Hematopoietic multipotent progenitor cell treated with erythropoietin and hydrocortisone succinate and interleukin-3 and kit ligand, for 15 days (in vitro differentiated cells): ENCODE data around the gene KIAA0319L.

ENCODE experiments used
- DNase-seq: peaks from one replicate; pipeline ENCODE4 v3.0.0-alpha.2; 2015; ENCODE audit warnings: low spot score

The KIAA0319L gene

GRCh38 chr1:35443768-35444518 is 113.3 kb downstream of the KIAA0319L start:
- DNase-seq, result no peak

- no peak for DNase-seq
Measured at GRCh38 chr1:35442734-35443133, 114.5 kb downstream of the KIAA0319L start.

DNA sequence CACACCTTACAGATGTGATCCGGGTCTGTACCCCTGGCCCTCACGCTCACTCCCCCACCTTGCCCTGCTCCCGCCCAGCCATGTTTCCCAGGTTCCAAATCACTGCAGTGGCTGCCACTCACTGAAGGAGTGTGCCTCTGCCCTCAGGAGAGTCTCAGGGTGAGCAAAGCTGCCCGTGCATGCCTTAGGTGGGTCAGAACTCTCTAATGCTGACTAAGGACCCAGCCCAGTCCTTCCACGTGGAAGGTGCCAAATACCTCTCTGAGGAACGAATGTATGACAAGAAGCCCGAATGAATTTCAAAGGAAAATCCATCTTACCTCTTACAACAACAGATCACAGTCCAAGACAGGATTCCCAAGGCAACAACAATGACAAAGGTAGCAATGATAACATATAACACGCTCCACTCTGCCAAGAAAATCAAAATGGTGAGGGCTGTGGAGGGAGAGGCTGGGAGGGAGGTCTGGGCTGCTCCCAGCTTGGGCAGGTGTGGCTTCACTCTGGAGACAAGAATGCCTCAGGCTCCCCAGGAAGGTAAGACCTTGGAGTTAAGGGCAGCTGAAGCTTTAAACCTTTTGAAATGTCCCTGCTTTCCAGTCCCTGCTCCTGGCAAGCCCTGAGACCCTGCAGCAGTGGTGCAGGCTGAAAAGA is 115.2 kb downstream of the KIAA0319L start:
- DNase-seq, result no peak

- DNase-seq, result no peak
Measured at GRCh38 chr1:35439626-35440025, 117.6 kb downstream of the KIAA0319L start.

DNA sequence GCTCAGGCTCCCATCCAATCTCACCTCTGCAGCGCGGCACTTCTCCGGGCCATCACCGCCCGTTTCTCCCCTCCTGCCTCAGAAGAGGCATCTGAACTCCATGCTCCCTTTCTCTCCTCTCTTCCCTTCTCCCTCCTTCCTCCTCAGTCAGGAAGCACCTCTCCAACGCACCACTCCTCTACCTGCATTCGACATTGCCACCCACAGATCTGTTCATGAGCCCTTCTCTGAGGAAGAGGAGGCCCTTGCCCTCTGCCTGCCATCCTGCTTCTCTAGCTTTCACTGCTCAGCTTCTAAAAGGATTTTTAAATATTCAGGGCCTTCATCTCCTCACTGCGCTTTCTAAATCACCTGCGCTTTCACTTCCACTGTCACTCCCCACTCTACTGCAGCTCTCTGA is 120.0 kb downstream of the KIAA0319L start:
- no peak for DNase-seq

DNA sequence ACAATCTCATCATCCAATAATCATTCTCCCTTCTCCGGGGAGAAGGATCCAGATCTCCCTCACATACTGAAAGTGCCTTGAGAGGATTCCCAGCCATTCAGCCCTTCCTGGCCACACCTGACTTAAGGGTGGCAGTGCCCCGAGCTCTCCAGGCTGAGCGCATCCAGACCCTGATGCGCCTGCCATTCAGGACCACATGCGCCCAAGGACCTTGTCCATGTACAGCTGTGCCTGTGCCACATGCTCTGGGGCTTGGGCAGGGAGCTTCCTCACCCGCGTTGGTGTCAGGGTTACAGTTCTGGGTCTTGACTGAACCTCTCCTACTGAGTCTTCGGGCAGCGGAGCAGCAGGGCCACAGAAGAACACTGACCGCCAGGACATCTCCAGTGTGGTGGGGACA is 121.1 kb downstream of the KIAA0319L start:
- DNase-seq, result no peak

DNA sequence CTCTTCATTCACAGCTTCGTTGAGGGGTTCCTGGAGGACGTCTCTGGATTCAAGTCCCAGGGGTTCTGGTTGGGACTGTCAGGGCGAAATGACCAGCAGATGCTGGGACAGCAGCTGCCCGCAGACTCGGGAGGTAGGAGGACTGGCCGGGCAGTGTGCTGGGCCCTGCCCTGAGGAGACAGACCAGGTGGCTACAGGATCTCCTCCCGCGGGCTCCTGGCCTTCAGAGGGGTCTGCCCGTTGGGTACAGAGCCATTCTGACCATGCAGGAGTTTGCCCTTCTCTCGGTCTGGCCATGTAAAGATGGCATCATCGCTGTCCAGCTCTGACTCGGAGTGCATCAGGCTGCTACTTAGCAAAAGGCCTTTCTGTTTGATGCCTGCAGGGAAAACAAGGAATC is 122.5 kb downstream of the KIAA0319L start:
- DNase-seq, result no peak

DNA sequence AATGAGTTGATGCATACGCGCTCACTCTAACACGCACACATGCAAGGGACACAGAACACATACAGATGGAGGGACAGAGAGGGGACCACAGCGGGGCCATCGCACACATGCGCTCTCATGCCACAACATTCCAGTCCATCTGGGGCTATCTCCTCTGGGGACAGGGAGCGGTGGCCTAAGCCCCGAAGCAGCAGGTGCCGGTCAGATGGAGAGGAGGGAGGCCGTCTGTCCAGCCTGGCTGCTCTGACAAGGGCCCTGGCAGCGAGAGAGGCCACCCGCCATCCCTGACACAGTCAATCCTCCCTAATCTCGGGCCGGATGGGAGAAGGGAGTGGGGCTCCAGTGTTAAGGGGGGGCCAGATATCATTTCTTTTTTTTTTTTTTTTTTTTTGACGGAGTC is 123.5 kb downstream of the KIAA0319L start:
- no peak for DNase-seq

DNA sequence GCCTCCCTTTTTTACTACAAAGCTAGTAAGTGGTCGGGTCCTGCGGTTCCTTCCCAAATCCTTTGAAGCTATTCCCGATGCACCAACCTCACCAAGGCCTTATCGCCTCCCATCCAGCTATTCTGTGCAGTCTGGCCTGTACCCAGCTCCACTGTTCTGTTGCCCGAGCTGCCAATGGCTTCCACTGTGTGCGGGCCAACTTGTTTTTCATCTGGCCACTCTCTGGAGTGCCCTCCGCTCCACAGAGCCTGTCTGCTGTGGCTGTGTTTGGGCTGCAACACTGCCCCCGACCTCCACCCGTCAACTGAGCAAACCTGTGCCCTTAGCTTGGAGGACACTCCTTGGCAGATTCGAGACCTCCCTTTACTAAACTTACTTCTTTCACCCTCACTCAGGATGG is 125.0 kb downstream of the KIAA0319L start:
- no peak for DNase-seq

DNA sequence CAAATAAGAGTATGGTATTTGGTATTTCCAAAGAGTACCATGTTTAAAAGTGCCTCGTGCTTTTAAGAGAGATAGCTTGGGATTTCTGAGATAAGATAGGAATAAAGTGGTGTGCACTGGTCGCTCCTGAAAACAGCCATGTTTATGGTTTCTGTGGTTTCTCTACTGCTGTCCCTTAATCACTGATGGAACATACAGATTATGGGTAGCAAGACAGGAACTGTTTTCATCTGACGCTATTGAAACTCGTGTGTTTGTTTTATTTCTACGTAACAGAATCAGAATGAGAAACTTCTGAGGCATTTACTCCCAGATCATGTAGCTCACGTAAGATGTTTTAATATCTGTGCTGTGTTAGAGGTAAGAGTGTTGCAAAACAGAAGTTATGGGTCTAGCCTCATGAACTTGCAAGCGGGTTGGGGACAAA is 126.0 kb downstream of the KIAA0319L start:
- no peak for DNase-seq

DNA sequence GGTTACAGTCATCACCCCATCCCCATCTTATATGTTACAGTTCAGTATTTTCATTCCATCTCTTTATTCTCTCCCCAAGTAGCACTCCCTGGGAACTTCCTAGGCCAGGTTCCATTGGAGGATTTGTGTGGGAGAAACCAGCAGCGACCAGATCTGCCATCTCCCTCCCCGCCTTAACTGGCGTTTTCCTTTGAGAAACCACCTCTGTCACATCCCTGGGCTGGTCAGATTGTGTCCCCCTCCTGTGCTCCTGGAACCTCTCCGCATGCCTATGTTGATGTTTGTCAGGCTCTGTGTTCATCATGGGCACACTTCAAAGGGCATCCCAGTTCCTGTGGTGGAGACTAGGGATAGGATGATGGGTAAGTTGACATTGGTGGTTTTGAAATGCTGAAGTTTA is 126.4 kb downstream of the KIAA0319L start:
- no peak for DNase-seq

GRCh38 chr1:35428360-35428759 is 128.8 kb downstream of the KIAA0319L start:
- DNase-seq, result no peak

DNA sequence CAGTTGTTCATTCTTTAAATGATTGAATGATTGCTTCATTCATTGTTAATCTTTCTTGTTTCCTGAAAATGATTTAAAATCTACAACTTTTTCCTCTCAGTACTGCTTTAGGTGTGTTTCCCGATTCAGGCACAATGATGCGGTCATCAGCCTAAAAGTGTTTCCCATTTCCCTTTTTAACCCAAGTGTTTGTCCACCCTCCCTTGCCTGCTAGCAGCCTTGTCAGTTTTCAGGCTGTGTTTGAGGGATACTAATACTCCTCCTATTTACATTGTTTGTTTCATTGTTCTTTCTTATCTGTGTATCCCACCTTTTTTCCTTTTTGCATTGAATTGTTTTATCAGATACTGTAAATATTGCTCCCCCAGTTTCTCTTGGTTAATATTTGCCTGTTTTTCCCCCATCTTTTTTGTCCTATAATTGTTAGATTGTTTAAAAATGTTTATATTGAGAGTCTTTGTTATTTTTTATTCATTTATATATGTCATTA is 131.1 kb downstream of the KIAA0319L start:
- no peak for DNase-seq

DNA sequence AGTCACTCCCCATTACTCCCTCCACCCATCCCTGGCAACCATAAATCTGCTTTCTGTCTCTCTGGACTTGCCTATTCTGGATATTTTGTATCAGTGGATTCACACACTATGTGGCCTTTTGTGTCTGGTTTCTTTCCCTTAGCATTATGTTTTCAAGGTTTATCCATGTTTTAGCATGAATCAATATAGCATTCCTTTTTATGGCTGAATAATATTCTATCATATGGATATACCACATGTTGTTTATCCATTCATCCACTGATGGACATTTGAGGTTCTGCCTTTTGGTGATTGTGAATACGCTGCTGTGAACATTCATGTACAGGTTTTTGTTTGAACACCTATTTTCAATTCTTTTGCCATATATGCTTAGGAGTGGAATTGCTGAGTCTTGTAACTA is 148.3 kb downstream of the KIAA0319L start:
- no peak for DNase-seq

DNA sequence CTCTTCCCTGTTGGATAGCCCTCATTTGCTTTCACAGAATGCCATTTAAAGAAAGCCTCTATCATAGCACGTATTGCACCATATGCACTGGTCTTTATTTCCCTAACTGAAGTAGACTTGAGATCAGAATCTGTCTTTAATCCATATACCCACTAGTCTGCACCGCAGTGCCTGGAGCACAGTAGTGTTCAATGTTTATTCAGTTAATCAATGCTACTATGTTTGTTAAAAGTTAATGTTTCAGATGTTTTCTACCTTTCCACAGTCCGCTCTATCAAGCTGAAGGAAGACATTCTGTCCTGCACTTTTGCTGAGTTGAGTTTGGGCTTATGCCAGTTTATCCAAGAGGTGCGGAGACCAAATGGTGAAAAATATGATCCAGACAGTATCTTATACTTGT is 149.5 kb downstream of the KIAA0319L start:
- no peak for DNase-seq

DNA sequence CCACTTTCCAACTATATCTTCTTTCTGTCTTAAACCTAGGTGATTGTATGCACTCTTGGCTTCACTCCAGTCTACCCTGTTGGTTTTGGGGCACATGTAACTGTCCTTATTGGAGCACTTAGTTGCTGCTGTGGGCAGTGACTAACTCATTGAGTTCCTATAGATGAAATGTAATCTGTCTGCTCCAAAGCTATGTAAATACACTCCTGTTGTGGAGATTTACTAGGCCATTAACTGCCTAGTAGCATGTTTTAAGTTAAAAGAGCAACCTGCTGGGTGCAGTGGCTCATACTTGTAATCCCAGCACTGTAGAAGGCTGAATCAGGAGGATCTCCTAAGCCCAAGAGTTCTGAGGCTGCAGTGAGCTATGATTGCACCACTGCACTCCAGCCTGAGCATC is 151.1 kb downstream of the KIAA0319L start:
- no peak for DNase-seq

DNA sequence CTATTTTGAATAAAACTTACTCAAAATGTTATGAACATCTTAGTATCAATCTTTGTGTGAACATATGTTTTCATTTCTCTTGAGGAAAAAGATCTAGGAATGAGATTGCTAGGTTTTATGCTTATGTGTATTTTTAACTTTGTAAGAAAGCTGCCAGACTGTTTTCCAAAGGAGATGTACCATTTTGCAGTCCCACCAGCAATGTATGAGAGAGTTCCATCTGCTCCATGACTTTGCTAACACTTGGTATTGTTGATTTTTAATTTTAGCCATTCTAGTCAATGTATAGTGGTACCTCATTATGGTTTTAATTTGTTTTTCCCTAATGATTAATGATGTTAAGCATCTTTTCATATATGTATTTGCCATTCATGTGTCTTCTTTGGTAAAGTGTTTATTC is 156.2 kb downstream of the KIAA0319L start:
- no peak for DNase-seq

DNA sequence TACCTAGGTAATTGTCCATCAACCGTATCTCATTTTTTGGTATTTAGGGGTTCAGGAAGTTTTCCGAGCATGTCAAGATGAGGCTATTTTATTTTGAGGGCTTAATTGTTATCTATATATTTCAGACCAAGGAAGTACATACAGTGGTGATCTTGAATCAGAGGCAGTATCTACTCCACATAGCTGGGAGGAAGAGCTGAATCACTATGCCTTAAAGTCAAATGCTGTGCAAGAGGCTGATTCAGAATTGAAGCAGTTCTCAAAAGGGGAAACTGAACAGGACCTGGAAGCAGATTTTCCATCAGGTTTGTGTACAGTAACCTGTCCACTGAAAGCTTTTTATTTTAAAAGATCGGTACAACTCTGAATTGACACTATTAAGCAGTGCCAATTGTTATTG is 158.5 kb downstream of the KIAA0319L start:
- no peak for DNase-seq

- no peak for DNase-seq
Measured at GRCh38 chr1:35394386-35394785, 162.8 kb downstream of the KIAA0319L start.

DNA sequence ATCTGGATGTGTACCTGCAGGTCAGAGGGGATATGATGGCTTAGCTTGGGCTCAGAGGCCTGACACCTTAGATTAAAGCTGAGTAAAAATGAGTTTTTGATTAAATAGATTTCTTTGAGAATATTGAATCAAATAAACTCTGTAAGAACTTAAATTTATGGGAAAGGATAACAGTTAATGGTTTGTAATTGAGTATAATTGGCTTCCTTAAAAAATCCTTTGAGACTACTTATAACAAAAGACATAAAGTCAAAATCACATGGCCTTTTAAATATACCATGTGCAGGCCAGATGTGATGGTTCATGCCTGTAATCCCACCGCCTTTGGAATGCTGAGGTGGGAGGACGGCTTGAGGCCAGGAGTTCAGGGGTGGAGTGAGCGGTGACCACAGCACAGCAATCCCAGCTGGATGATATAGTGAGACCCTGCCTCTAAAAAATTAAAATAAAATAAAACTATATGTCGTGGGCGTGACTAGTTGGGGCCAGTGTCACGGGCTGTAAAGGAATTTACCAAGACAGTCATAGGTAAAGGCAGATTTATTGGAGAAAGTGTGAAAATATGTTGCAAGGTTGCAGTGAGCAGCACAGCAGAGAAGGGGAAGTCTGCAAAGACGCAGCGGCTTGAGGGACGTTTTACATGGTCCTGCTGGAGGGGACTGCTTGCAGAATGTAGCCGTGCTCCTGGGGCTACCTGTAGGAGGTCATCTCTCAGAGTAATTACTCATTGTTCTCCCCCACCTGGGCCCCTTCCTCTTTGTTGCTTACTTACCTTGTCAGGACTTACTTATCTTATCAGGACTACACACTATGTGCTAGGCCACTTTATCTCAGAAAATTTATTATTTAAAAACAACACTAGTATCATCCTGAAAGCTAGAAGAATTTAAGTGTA is 166.4 kb downstream of the KIAA0319L start:
- DNase-seq, result no peak

DNA sequence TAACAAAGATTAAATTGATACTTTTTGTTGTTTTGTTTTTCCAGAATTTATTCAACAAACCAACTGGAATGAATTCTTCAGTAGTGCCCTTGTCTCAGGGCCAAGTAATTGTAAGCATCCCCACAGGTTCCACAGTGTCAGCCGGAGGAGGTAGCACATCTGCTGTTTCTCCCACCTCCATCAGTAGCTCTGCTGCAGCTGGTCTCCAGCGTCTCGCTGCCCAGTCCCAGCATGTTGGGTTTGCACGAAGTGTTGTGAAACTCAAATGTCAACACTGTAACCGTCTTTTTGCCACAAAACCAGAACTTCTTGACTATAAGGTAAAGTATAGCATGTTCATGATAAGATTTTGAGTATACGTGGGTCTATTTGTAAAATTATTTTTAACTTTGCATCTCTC is 170.2 kb downstream of the KIAA0319L start:
- no peak for DNase-seq

DNA sequence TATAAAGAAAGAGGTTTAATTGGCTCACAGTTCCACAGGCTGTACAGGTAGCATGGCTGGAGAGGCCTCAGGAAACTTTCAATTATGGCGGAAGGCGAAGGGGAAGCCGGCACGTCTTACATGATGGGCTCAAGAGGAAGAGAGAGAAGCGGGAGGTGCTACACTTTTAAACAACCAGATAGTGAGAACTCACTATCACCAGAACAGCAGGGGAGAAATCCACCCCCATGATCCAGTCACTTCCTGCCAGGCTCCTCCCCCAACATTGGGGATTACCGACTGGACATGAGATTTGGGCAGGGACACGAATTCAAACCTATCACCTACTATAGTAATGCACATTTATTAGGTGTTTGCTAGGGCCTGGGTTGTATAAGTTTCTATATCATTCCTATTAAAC is 170.9 kb downstream of the KIAA0319L start:
- DNase-seq, result no peak
